ENCODE results near the gene TMEM231.

Gene TMEM231

DNA sequence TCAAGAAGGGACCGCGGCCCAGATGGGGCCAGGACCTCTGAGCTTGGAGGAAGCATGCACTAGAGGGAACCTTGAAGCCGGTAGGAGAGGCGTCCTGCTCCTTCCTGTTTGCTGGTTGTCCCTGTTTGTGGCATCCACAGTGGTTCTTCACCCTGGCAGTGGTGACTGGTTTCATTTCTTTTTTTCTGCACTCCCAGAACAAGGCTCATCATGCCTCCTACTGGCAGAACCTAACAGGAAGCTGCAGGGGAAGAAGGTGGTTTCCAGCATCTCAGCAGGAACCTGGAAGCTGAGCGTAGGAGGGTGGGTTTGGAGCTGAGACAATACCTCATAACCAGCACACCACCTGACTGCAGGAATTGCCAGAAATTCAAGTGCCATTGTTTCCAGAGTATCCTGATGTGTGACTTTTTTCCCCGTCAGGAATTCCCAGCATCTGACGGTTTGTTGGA lies 5.8 kb downstream of the TMEM231 start:
- TF ChIP-seq, protein P1, sequence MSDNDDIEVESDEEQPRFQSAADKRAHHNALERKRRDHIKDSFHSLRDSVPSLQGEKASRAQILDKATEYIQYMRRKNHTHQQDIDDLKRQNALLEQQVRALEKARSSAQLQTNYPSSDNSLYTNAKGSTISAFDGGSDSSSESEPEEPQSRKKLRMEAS (IDR thresholded peaks at IDR 0.05): peak; percentile 41; the same call in 1 of the 2 replicates
- TF ChIP-seq ZBTB7A (IDR thresholded peaks at IDR 0.05; ENCODE audit: low read depth) (no peak), CEBPB (IDR thresholded peaks at IDR 0.05) (no peak), CREB1 (IDR thresholded peaks at IDR 0.05; ENCODE audit: low read depth) (no peak), TCF12 (IDR thresholded peaks at IDR 0.05; ENCODE audit: low read depth) (peak; percentile 65; the same call in 1 of the 2 replicates), NFIC (IDR thresholded peaks at IDR 0.05) (peak; percentile 92), YY1 (IDR thresholded peaks at IDR 0.05; ENCODE audit: low read depth) (peak; percentile 38; the same call in 1 of the 2 replicates), FOXM1 (IDR thresholded peaks at IDR 0.05; ENCODE audit: borderline replicate concordance, low read depth) (no peak; the same call in 1 of the 2 replicates), RAD21 (IDR thresholded peaks at IDR 0.05; ENCODE audit: low read depth) (peak; percentile 94), TEAD4 (IDR thresholded peaks at IDR 0.05) (peak; percentile 83), EP300 (IDR thresholded peaks at IDR 0.05; ENCODE audit: borderline replicate concordance) (peak; percentile 77; the same call in 1 of the 2 replicates), EGR1 (IDR thresholded peaks at IDR 0.05) (peak; percentile 77; the same call in 1 of the 2 replicates), TAF1 (IDR thresholded peaks at IDR 0.05; ENCODE audit: low read depth) (no peak)
- TF ChIP-seq, protein P2, sequence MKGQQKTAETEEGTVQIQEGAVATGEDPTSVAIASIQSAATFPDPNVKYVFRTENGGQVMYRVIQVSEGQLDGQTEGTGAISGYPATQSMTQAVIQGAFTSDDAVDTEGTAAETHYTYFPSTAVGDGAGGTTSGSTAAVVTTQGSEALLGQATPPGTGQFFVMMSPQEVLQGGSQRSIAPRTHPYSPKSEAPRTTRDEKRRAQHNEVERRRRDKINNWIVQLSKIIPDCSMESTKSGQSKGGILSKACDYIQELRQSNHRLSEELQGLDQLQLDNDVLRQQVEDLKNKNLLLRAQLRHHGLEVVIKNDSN (IDR thresholded peaks at IDR 0.05): peak; percentile 81
- TF ChIP-seq, protein P3, sequence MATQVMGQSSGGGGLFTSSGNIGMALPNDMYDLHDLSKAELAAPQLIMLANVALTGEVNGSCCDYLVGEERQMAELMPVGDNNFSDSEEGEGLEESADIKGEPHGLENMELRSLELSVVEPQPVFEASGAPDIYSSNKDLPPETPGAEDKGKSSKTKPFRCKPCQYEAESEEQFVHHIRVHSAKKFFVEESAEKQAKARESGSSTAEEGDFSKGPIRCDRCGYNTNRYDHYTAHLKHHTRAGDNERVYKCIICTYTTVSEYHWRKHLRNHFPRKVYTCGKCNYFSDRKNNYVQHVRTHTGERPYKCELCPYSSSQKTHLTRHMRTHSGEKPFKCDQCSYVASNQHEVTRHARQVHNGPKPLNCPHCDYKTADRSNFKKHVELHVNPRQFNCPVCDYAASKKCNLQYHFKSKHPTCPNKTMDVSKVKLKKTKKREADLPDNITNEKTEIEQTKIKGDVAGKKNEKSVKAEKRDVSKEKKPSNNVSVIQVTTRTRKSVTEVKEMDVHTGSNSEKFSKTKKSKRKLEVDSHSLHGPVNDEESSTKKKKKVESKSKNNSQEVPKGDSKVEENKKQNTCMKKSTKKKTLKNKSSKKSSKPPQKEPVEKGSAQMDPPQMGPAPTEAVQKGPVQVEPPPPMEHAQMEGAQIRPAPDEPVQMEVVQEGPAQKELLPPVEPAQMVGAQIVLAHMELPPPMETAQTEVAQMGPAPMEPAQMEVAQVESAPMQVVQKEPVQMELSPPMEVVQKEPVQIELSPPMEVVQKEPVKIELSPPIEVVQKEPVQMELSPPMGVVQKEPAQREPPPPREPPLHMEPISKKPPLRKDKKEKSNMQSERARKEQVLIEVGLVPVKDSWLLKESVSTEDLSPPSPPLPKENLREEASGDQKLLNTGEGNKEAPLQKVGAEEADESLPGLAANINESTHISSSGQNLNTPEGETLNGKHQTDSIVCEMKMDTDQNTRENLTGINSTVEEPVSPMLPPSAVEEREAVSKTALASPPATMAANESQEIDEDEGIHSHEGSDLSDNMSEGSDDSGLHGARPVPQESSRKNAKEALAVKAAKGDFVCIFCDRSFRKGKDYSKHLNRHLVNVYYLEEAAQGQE (IDR thresholded peaks at IDR 0.05; ENCODE audit: low read depth): no peak

DNA sequence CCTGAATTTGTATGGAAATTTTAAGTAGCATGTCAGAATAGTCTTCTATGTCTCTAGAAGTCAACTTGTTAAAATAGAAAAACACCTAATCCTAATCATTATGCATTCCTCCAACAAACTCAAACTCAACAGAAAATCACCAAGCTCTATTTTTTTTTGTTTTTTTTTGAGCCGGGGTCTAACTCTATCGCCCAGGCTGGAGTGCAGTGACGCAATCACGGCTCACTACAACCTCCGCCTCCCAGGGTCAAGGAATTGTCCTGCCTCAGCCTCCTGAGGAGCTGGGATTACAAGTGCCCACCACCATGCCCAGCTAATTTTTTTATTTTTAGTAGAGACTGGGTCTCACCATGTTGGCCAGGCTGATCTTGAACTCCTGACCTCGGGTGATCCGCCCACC lies 9.8 kb downstream of the TMEM231 start:
- no peak for TF ChIP-seq YY1 (IDR thresholded peaks at IDR 0.05; ENCODE audit: low read depth)
- TF ChIP-seq ZBTB7A (IDR thresholded peaks at IDR 0.05; ENCODE audit: low read depth): no peak
- no peak for TF ChIP-seq NFIC (IDR thresholded peaks at IDR 0.05)

DNA sequence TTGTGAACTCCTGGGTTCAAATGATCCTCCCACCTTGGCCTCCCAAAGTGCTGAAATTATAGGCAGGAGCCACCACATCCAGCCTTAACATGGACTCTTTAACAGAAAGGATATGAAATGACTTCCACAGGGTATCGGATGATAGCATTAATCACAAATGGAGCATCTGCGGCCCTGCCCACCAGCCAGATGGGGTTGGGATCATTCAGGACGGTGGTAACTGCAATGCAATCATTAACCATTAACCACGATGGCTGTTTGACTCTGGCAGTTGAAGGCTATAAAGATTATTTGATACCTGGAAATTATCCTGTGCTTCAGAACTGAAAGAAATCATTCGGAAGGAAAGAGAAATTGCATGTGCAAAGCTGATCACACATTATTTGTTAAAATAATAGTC lies 14.8 kb downstream of the TMEM231 start:
- TF ChIP-seq CEBPB (IDR thresholded peaks at IDR 0.05) (no peak), EP300 (IDR thresholded peaks at IDR 0.05; ENCODE audit: borderline replicate concordance) (no peak), ZBTB7A (IDR thresholded peaks at IDR 0.05; ENCODE audit: low read depth) (no peak)

DNA sequence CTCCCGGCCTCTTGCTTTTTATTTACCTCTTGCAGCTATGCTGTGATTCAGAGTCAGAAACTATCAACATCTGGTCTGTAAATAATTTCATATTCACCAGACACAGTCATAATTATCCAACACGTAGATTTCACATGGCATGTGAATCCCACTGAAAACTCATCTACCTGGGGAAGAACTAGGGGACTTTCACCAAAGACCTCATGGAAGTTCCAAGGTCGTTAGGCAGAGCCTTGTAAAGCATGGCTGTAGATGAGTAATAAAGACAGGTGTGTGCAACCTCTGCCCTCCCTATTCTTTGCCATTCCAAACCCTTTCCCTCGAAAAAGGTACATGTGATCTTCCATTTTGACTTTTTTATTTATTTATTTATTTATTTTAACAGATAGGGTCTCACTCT lies 18.3 kb downstream of the TMEM231 start:
- TF ChIP-seq NFIC (IDR thresholded peaks at IDR 0.05) (no peak), EGR1 (IDR thresholded peaks at IDR 0.05) (no peak), FOXM1 (IDR thresholded peaks at IDR 0.05; ENCODE audit: borderline replicate concordance, low read depth) (no peak), TCF12 (IDR thresholded peaks at IDR 0.05; ENCODE audit: low read depth) (no peak), EP300 (IDR thresholded peaks at IDR 0.05; ENCODE audit: borderline replicate concordance) (no peak), ZBTB7A (IDR thresholded peaks at IDR 0.05; ENCODE audit: low read depth) (no peak), RAD21 (IDR thresholded peaks at IDR 0.05; ENCODE audit: low read depth) (no peak), YY1 (IDR thresholded peaks at IDR 0.05; ENCODE audit: low read depth) (no peak), CEBPB (IDR thresholded peaks at IDR 0.05) (no peak), CREB1 (IDR thresholded peaks at IDR 0.05; ENCODE audit: low read depth) (no peak), TAF1 (IDR thresholded peaks at IDR 0.05; ENCODE audit: low read depth) (no peak), TEAD4 (IDR thresholded peaks at IDR 0.05) (no peak)
- TF ChIP-seq, protein P2 (IDR thresholded peaks at IDR 0.05): no peak
- TF ChIP-seq, protein P3 (IDR thresholded peaks at IDR 0.05; ENCODE audit: low read depth): no peak
- TF ChIP-seq, protein P1 (IDR thresholded peaks at IDR 0.05): no peak

DNA sequence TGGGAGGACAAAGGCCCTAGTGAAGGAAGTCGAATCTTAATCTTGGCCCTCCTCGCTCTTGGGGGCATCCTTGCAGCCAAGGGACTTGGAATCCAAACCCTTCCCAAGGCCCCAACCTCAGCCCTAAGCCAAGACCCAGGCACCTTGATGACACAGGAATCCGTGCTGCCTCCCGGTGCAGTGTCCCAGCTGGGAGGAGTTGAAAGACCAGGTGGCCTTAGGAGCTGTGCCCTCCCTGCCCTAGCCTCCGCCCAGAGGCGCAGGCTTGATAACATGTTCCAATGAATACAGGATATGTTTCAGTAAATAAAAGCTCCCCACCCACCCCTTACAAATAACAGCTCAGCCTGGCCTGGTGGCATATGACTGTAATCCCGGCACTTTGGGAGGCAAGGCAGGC lies 20.2 kb downstream of the TMEM231 start, which contains the start of gene CHST5:
CHST5 (minus strand) TSS at position 208 of the 400 bp plus-strand sequence. CDS start 5,724 bp downstream, outside the sequence.
- TF ChIP-seq, protein P2 (IDR thresholded peaks at IDR 0.05): no peak
- TF ChIP-seq YY1 (IDR thresholded peaks at IDR 0.05; ENCODE audit: low read depth) (no peak), TEAD4 (IDR thresholded peaks at IDR 0.05) (no peak), RAD21 (IDR thresholded peaks at IDR 0.05; ENCODE audit: low read depth) (no peak), TCF12 (IDR thresholded peaks at IDR 0.05; ENCODE audit: low read depth) (no peak), EP300 (IDR thresholded peaks at IDR 0.05; ENCODE audit: borderline replicate concordance) (no peak), CEBPB (IDR thresholded peaks at IDR 0.05) (no peak), CREB1 (IDR thresholded peaks at IDR 0.05; ENCODE audit: low read depth) (no peak), FOXM1 (IDR thresholded peaks at IDR 0.05; ENCODE audit: borderline replicate concordance, low read depth) (no peak), ZBTB7A (IDR thresholded peaks at IDR 0.05; ENCODE audit: low read depth) (no peak), EGR1 (IDR thresholded peaks at IDR 0.05) (no peak)
